HPDE6-E6E7 (cell line): Measurements from ENCODE around the gene DNAJC5G.
"Not testable (repeated sequence)": the region's sequence is repeated elsewhere in the genome, so short reads cannot be mapped to it uniquely, and the experiment has no call there.

ENCODE experiments used
- DNase-seq: peaks from one replicate; pipeline ENCODE4 v3.0.0; 2011; ENCODE audit warnings: missing footprints; ENCODE audit errors: extremely low spot score

Gene DNAJC5G

DNA sequence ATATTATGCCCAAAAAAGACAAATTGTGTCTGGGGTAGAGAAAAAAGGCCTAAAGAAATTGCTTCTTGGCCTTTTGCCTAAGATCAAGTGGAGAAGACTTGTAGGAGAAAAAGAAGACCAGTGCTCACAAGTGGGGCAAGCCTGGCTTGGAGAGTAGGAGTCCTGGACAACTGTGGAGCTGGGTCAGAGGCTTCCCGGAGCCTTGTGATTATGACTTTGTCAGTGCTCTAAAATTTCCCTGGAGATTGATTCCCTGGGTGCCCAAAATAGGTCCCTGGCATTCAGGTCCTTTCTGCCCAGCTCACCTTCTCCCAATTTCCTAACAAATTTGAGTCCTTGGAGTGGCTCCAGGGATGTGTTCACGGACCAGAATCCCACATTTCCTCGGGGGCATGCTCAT is 6.2 kb downstream of the DNAJC5G start:
- no peak for DNase-seq

- DNase-seq = no peak
These were observed 6.8 kb downstream of the DNAJC5G start, which contains the start of gene TRIM54 for GRCh38 chr2:27281855-27282559. TSS of gene TRIM54 (plus strand) at chr2:27282429. CDS start at chr2:27282732, 303 bp downstream.

GRCh38 chr2:27282892-27283291 is 7.7 kb downstream of the DNAJC5G start:
- DNase-seq = no peak

DNA sequence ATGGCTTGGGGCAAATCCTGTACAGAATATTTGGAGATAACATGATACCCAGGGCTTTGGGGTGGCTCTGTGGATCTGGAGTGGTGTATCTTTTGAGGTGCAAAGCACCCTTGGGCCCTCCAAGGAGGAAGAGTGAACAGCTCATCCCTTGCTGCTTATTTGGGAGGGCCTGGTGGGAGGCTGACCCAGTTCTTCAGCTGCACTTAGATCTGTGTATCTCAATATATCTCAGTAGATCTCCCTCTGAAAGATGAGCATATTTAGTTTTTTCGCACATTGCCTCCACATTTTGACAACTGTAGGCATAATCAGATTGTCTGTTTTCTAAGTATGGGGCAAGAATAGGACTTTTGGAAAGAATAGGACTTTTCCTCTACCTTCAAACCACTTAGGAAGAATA is 9.8 kb downstream of the DNAJC5G start:
- no peak for DNase-seq

DNA sequence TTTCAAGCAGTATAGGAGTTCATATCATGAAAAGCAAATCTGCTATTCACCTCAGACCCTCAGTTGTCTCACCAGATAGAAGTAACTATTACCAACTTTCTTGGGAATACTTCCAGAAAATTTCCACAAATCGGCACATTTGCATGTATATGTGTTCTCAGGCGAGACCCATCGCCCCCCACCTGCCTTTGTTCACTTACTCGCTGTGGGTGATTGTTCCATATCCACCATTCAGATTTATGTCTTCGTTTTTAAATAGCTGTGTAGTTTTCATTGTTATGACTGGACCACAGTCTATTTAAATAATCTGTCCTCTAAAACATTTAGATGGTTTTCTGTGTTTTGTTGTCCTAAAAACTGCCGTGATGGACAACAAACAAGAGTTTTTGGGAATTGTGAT is 10.2 kb downstream of the DNAJC5G start:
- no peak for DNase-seq

DNA sequence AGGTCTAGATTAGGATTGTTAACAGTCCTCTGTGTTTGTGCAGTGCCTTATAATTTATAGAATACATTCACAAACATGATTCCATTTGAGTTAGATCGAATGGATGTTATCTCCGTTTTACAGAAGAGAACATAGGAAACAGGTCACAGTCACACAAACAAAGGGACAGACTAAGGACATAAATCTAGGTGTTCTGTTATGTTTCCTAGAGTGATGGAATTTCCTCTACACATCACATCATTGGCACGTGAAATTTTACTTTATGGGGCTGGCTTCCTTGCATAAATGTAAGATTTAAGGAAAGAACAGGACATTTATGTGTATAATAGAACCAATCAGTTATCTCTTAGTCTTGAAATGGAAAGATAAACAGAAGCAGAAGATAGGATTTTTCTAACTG is 13.4 kb downstream of the DNAJC5G start:
- no peak for DNase-seq

DNA sequence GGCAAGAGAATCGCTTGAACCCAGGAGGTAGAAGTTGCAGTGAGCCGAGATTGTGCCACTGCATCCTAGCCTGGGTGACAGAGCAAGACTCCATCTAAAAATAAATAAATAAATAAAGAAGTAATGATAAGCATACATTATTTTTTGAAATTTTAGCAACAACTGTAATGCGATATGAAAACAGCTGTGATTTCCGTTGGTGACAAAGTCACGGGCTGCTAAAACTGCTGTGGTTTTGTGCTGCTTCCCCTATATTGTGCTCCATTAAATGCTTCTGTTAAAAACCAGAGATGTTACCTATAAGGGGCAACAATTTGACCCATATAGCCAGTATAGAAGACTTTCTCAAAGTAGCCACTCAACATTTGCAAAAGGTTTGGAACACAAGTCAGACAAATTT is 15.3 kb downstream of the DNAJC5G start:
- DNase-seq = no peak

GRCh38 chr2:27291865-27292264 is 16.6 kb downstream of the DNAJC5G start:
- no peak for DNase-seq

DNA sequence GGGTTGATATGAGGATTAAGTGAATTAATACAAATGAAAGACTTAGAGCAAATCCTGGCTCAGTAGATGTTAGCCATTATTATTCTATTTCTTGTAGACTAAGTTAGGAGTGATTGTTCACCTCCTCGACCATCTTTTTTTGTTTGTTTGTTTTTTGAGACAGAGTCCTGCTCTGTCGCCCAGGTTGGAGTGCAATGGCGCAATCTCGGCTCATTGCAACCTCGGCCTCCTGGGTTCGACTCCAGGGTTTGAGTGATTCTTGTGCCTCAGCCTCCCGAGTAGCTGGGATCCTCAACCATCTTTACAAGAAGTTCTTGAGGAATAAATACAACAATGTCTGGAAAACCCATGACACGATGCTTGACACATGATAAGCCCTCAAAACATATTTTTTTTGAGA is 19.7 kb downstream of the DNAJC5G start:
- no peak for DNase-seq

- no peak for DNase-seq
These were observed 21.2 kb downstream of the DNAJC5G start for GRCh38 chr2:27296481-27296880.

GRCh38 chr2:27297195-27297594 is 22.0 kb downstream of the DNAJC5G start:
- no peak for DNase-seq

DNA sequence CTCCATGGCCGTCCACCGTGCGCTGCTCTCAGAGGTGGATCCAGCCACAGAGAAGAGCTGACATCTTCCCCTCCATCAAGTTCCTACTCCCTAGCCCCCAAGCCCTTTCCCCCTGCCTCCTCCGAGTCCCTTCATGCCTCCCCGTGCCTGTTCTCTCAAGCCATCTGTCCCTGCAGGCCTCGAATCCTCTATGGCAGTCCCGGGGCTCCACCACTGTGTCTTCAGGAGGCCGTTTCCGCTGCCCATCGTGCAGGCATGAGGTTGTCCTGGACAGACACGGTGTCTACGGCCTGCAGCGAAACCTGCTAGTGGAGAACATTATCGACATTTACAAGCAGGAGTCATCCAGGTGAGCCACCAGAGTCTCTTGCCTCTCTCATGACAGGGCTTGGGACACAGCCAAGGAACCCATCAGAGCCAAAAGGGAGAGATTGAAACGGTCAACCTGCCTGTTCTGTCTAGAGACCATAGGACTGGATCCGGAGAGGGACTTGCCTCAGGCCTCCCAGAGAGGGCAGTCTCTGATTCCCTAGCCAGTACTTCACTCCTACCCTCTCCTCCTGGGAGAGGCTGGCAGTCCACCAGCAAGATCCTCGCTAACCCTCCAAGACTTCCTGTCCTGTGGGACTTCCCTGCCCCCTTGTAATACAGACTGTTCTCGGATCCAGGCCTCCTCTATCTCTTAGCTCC is 23.3 kb downstream of the DNAJC5G start:
- no peak for DNase-seq

DNA sequence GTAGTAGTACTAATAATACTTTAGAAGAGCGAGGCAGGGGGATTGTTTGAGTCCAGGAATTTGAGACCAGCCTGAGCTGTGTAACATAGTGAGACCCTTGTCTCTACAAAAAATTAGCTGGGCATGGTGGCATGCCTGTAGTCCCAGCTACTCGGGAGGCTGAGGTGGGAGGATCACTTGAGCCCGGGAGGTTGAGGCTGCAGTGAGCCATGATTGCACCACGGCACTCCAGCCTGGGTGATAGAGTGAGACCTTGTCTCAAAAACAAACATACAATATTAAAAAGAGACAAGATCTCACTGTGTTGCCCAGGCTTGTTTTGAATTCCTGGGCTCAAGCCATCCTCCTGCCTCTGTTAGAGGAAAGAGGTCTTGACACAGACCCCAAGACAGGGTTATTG is 25.4 kb downstream of the DNAJC5G start:
- not testable (repeated sequence) for DNase-seq

GRCh38 chr2:27303093-27304025 is 28.1 kb downstream of the DNAJC5G start:
- DNase-seq = no peak

DNA sequence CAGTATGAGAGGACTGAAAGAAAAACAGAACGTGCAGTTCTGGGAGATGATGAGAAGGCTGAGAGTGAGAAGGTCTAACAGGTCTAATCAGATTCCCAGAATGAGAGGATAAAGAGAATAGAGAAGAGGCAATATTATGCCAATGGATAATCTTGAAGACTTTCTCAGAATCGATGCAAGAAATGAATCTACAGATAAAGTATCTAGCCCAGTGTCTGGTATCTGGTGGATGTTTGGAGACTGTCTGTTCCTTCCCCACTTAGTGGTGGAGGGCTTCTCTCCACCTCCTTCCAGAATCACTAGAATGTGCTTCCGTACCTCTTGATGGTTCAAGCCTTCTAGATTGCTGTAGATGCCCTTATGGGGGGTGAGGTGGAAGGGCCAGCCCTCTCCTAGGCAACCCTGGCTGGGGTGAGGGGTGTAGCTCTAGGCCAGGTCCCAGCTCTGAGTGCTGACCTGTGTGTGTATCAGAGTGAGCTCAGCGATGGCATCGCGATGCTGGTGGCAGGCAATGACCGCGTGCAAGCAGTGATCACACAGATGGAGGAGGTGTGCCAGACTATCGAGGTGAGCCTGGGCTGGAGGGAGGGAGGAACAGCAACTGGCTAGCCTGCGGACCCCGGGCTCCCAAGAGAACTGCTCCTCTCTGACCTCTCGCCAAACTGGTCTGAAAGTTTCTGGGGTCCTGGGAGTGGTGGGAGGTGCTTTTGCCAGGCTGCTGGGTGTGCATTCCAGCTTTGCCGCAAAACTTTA is 29.4 kb downstream of the DNAJC5G start:
- no peak for DNase-seq

GRCh38 chr2:27305516-27305915 is 30.3 kb downstream of the DNAJC5G start:
- no peak for DNase-seq

GRCh38 chr2:27306136-27306535 is 30.9 kb downstream of the DNAJC5G start:
- DNase-seq = no peak

GRCh38 chr2:27306573-27307286 is 31.5 kb downstream of the DNAJC5G start:
- no peak for DNase-seq

- no peak for DNase-seq
These were observed 32.0 kb downstream of the DNAJC5G start for GRCh38 chr2:27307287-27307544.

DNA sequence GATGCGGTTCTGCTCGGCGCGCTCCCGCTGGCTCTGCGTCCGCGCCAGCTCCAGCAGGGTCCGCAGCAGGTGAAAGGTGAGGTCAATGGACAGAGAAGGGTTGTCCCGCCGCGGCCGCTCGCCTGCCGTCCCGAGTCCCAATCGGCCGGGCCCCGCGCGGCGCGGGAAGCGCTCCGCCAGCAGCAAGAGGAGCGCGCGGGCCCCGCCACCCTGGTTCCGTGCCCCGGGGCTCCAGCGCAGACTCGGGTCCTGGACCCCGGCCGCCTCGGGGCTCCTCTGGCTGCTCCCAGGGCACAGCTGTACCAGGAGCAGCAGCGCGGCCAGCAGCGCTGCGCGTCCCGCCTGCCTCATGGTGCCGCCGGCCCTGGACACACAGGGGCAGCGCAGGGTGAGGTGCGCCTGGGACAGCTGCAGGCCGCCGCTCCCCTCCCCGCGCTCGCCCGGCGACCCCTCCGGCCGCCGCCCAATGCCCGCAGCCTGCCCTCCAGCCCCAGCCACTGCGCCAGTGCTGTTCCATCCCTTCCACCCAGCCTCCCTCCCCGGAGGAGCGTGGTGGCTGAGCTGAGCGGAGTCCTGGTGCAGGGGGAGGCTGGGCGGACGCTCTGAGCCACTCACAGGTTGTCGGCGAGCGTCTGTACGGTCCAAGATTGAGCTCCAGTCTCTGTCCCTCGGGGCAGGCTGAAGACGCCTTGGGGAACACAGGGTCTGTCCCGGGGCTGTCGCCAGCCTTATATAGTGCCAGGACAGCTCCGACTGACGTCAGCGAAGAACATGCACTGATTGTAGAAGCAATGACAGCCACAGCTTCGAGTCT is 32.5 kb downstream of the DNAJC5G start:
- no peak for DNase-seq
